HepG2 (cell line): ENCODE measurements around the gene FALEC. TPM values are rescaled to one million over a fixed set of nuclear protein-coding genes. Genes with fewer than 3 reads are reported as not detected.

Experiments used
- BHLHE40 ChIP-seq: IDR thresholded peaks from 2 replicates; pipeline ENCODE4 v1.6.1; 2011; ENCODE audit warnings: low read length, improper control_type of control experiment
- HES4 ChIP-seq: sonication (generic); formaldehyde crosslinking; IDR thresholded peaks from 2 replicates; pipeline ENCODE4 v1.9.0; 2021; ENCODE audit warnings: mild to moderate bottlenecking, missing genetic modification reagents, borderline replicate concordance
- POGZ ChIP-seq: sonication (generic); formaldehyde crosslinking; IDR thresholded peaks from 2 replicates; pipeline ENCODE4 v1.4.0; 2020; ENCODE audit warnings: mild to moderate bottlenecking, missing genetic modification reagents
- TBX3 ChIP-seq: fragments of 450-650 bp; IDR thresholded peaks from 2 replicates; pipeline ENCODE4 v1.6.1; 2017; ENCODE audit warnings: antibody characterized with exemption, mild to moderate bottlenecking, inconsistent platforms, borderline replicate concordance
- TSC22D2 ChIP-seq: sonication (generic); formaldehyde crosslinking; IDR thresholded peaks from 2 replicates; pipeline ENCODE4 v1.5.1; 2020; ENCODE audit warnings: missing genetic modification reagents, mild to moderate bottlenecking, borderline replicate concordance
- ZBTB43 ChIP-seq: sonication (generic); formaldehyde crosslinking; conservative IDR thresholded peaks from 2 replicates; pipeline ENCODE4 v1.4.0; 2020; ENCODE audit warnings: missing genetic modification reagents
- ZNF766 ChIP-seq: sonication (generic); formaldehyde crosslinking; IDR thresholded peaks from 2 replicates; pipeline ENCODE4 v1.5.0; 2020; ENCODE audit warnings: missing genetic modification reagents, borderline replicate concordance
- ZNF776 ChIP-seq: sonication (generic); formaldehyde crosslinking; IDR thresholded peaks from 2 replicates; pipeline ENCODE4 v1.4.0; 2020; ENCODE audit warnings: mild to moderate bottlenecking, missing genetic modification reagents
- polyA plus RNA-seq, 8 experiments: library from polyadenylated mRNA; depleted of rRNA in 3 of 8; stranded (reverse) in 7 of 8; unstranded in 1 of 8; fragments of >200 nt; fragmentation: Illumina TruSeq in 4 of 8; extraction: Trizol in 4 of 8; gene quantifications; 2 replicates each; pipeline versions ENCODE4 v1.2.1 to v1.2.3, GENCODE V29; 2011 to 2016; ENCODE audit warnings: low read depth in 4 of 8, missing spikeins in 1 of 8, mixed read lengths in 1 of 8; ENCODE audit not compliant: insufficient read depth in 1 of 8
- total RNA-seq, 5 experiments: library from RNA; depleted of rRNA; stranded (reverse); fragments of >200 nt; fragmentation: Illumina TruSeq; extraction: Trizol; gene quantifications; 2 replicates each; pipeline ENCODE4 v1.2.3, GENCODE V29; 2016; ENCODE audit warnings: low read depth in 1 of 5
- TF ChIP-seq, protein P1 (sequence below): sonication (generic); formaldehyde crosslinking; IDR thresholded peaks from 2 replicates; pipeline ENCODE4 v1.4.0; 2020; ENCODE audit warnings: missing genetic modification reagents
- TF ChIP-seq, protein P2 (sequence below): sonication (generic); formaldehyde crosslinking; IDR thresholded peaks from 2 replicates; pipeline ENCODE4 v1.4.0; 2020; ENCODE audit warnings: missing genetic modification reagents, borderline replicate concordance
- TF ChIP-seq, protein P3 (sequence below): sonication (generic); formaldehyde crosslinking; IDR thresholded peaks from 2 replicates; pipeline ENCODE4 v1.4.0; 2020; ENCODE audit warnings: mild to moderate bottlenecking, missing genetic modification reagents

FALEC gene
- total and polyA plus RNA-seq, 2 of the 13 experiments (the other 11 are each of a cell fraction or from before 2014, with no cell fraction given): 0.33 to 0.71 TPM

DNA sequence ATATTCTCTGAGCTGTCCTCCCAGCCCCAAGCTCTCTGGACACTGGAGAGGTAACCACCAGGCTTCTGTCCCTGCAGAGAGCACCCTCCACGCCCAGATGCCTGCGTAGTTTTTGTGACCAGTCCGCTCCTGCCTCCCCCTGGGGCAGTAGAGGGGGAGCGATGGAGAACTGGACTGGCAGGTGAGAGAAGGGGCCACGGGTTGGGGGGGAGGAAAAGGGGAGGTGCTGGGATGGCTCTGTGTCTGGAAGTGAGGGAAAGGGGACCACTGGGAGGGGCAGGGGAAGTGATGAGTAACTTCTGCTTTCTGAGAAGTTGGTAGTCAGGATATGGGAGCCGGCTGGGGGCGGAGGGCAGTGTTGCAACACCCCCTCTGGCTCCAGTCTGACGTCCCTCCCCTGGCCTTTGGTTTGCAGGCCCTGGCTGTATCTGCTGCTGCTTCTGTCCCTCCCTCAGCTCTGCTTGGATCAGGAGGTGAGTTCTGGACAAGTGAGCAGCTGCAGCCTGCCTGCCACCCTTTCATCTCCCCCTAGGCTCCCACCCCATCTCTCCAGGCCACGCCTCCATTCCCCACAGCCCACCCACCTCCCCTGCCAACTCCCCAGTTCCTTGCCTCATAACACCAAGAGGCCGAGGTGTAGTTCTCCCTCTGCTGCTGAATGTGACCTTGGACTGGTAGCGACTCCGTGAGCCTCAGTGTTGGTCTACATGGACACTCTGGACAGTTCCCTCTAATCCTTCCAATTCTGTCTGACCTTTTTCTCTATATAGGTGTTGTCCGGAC lies 36.8 kb downstream of the FALEC start (continued):
- TF ChIP-seq ZNF776 (no peak), HES4 (CRISPR knock-in tag) (no peak), ZNF766 (CRISPR knock-in tag) (no peak), TBX3 (no peak), ZBTB43 (CRISPR knock-in tag) (no peak), POGZ (CRISPR knock-in tag) (no peak), TSC22D2 (CRISPR knock-in tag) (no peak), BHLHE40 (0 out of 2 replicates have a peak, but pooled peaks have one; percentile 10)
- TF ChIP-seq, protein P1, sequence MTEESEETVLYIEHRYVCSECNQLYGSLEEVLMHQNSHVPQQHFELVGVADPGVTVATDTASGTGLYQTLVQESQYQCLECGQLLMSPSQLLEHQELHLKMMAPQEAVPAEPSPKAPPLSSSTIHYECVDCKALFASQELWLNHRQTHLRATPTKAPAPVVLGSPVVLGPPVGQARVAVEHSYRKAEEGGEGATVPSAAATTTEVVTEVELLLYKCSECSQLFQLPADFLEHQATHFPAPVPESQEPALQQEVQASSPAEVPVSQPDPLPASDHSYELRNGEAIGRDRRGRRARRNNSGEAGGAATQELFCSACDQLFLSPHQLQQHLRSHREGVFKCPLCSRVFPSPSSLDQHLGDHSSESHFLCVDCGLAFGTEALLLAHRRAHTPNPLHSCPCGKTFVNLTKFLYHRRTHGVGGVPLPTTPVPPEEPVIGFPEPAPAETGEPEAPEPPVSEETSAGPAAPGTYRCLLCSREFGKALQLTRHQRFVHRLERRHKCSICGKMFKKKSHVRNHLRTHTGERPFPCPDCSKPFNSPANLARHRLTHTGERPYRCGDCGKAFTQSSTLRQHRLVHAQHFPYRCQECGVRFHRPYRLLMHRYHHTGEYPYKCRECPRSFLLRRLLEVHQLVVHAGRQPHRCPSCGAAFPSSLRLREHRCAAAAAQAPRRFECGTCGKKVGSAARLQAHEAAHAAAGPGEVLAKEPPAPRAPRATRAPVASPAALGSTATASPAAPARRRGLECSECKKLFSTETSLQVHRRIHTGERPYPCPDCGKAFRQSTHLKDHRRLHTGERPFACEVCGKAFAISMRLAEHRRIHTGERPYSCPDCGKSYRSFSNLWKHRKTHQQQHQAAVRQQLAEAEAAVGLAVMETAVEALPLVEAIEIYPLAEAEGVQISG (CRISPR knock-in tag): peak; percentile 45; the same call in 1 of the 2 replicates
- TF ChIP-seq, protein P2, sequence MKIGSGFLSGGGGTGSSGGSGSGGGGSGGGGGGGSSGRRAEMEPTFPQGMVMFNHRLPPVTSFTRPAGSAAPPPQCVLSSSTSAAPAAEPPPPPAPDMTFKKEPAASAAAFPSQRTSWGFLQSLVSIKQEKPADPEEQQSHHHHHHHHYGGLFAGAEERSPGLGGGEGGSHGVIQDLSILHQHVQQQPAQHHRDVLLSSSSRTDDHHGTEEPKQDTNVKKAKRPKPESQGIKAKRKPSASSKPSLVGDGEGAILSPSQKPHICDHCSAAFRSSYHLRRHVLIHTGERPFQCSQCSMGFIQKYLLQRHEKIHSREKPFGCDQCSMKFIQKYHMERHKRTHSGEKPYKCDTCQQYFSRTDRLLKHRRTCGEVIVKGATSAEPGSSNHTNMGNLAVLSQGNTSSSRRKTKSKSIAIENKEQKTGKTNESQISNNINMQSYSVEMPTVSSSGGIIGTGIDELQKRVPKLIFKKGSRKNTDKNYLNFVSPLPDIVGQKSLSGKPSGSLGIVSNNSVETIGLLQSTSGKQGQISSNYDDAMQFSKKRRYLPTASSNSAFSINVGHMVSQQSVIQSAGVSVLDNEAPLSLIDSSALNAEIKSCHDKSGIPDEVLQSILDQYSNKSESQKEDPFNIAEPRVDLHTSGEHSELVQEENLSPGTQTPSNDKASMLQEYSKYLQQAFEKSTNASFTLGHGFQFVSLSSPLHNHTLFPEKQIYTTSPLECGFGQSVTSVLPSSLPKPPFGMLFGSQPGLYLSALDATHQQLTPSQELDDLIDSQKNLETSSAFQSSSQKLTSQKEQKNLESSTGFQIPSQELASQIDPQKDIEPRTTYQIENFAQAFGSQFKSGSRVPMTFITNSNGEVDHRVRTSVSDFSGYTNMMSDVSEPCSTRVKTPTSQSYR (CRISPR knock-in tag): 0 out of 2 replicates have a peak, but pooled peaks have one; percentile 18
- TF ChIP-seq, protein P3, sequence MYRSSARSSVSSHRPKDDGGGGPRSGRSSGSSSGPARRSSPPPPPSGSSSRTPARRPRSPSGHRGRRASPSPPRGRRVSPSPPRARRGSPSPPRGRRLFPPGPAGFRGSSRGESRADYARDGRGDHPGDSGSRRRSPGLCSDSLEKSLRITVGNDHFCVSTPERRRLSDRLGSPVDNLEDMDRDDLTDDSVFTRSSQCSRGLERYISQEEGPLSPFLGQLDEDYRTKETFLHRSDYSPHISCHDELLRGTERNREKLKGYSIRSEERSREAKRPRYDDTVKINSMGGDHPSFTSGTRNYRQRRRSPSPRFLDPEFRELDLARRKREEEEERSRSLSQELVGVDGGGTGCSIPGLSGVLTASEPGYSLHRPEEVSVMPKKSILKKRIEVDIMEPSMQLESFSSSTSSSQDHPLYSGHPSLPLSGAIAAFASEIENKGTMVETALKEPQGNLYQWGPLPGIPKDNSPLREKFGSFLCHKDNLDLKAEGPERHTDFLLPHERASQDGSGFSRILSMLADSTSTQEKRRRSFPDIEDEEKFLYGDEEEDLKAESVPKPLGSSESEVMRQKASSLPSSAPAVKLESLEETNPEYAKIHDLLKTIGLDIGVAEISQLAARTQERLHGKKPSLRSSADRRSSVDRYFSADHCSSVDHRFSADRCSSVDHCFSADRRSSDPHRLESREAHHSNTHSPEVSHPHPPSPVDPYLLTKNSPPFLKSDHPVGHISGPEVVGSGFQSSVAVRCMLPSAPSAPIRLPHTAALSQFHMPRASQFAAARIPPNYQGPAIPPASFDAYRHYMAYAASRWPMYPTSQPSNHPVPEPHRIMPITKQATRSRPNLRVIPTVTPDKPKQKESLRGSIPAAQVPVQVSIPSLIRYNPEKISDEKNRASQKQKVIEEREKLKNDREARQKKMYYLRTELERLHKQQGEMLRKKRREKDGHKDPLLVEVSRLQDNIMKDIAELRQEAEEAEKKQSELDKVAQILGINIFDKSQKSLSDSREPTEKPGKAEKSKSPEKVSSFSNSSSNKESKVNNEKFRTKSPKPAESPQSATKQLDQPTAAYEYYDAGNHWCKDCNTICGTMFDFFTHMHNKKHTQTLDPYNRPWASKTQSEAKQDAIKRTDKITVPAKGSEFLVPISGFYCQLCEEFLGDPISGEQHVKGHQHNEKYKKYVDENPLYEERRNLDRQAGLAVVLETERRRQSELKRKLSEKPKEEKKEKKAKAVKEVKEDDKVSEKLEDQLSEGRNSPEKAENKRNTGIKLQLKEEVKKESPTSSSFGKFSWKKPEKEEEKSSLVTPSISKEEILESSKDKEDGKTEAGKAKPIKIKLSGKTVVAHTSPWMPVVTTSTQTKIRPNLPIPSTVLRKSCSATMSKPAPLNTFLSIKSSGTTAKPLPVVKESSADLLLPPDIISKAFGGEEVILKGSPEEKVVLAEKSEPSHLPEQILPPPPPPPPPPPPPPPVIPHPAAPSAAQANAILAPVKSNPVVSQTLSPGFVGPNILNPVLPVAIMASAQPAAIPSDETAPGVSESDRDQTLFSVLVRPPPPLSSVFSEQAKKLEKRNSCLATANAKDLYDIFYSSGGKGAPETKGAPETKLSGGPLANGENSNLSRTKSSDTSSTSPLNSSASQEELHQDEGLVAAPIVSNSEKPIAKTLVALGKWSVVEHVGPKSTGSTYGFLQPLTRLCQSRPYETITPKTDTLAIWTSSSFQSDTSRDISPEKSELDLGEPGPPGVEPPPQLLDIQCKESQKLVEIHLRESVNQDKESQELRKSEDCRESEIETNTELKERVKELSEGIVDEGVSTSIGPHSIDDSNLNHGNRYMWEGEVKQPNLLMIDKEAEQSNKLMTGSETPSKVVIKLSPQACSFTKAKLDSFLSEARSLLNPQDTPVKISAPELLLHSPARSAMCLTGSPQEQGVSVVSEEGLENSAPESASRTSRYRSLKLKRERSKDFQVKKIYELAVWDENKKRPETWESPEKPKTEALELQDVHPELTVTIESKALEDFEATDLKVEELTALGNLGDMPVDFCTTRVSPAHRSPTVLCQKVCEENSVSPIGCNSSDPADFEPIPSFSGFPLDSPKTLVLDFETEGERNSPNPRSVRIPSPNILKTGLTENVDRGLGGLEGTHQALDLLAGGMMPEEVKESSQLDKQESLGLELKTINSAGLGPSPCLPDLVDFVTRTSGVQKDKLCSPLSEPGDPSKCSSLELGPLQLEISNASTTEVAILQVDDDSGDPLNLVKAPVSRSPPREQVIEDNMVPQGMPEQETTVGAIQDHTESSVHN: no peak
